PC-3 (cell line): ENCODE results near the gene CSF1R. TPM values are rescaled to one million over a fixed set of nuclear protein-coding genes. Genes with fewer than 3 reads are reported as not detected.

Experiments used
- ATAC-seq: fragments of 200-7000 bp; cut with Tn5 transposase; 2 replicates; pipeline ENCODE4 v1.9.1; 2020; ENCODE audit warnings: mild to moderate bottlenecking, moderate library complexity
- BruUV-seq: library from RNA; stranded (reverse); fragments of 400-500 nt; replicated peaks from 2 replicates; lab custom pipeline; 2021; lab: Mats Ljungman, UMichigan
- CTCF ChIA-PET: fragments of 300-600 bp; sonication (Branson Sonifier 250); formaldehyde crosslinking; loops from one replicate; lab custom pipeline; 2022; ENCODE audit warnings: antibody characterized with exemption; lab: Charles Lee
- POLR2A ChIA-PET: fragments of 300-600 bp; sonication (Branson Sonifier 250); formaldehyde crosslinking; loops from one replicate; lab custom pipeline; 2022; ENCODE audit warnings: antibody characterized with exemption; ENCODE audit not compliant: unreplicated experiment; lab: Charles Lee
- DNase-seq: peaks from one replicate; pipeline ENCODE4 v3.0.0-alpha.2; 2015
- H2AFZ ChIP-seq: fragments of 300-600 bp; sonication (generic); 2 replicates; pipeline ENCODE4 v1.6.0; 2016; ENCODE audit warnings: antibody characterized with exemption, low read length
- H3F3A ChIP-seq: fragments of 300-600 bp; sonication (generic); one replicate; pipeline ENCODE4 v1.6.0; 2017; ENCODE audit warnings: antibody characterized with exemption, low read length, control low read depth, mild to moderate bottlenecking; ENCODE audit not compliant: unreplicated experiment
- H3K27ac ChIP-seq: fragments of 300-600 bp; sonication (generic); 2 replicates; pipeline ENCODE4 v1.5.1; 2016; ENCODE audit warnings: mild to moderate bottlenecking, low read length
- H3K27me3 ChIP-seq: fragments of 300-600 bp; sonication (generic); 2 replicates; pipeline ENCODE4 v1.6.1; 2016; ENCODE audit warnings: low read length, mixed read lengths
- H3K36me3 ChIP-seq: fragments of 300-600 bp; sonication (generic); 2 replicates; pipeline ENCODE4 v1.6.1; 2016; ENCODE audit warnings: low read depth, mixed run types, low read length, mixed read lengths
- H3K4me1 ChIP-seq: fragments of 300-600 bp; sonication (generic); 2 replicates; pipeline ENCODE4 v1.5.1; 2016; ENCODE audit warnings: low read length; ENCODE audit not compliant: insufficient read depth
- H3K4me2 ChIP-seq: fragments of 300-600 bp; sonication (generic); 2 replicates; pipeline ENCODE4 v1.6.0; 2016; ENCODE audit warnings: low read length
- H3K4me3 ChIP-seq: fragments of 300-600 bp; sonication (generic); 2 replicates; pipeline ENCODE4 v1.5.1; 2016; ENCODE audit warnings: mild to moderate bottlenecking, low read length, mixed read lengths
- H3K79me2 ChIP-seq: fragments of 300-600 bp; sonication (generic); 2 replicates; pipeline ENCODE4 v1.6.1; 2017; ENCODE audit warnings: low read length, mixed read lengths
- H3K9ac ChIP-seq: fragments of 300-600 bp; sonication (generic); 2 replicates; pipeline ENCODE4 v1.6.0; 2016; ENCODE audit warnings: mild to moderate bottlenecking, low read length
- H3K9me2 ChIP-seq: fragments of 300-600 bp; sonication (generic); replicated peaks from 2 replicates; pipeline ENCODE4 v1.6.1; 2016; ENCODE audit warnings: mixed run types, low read length, mixed read lengths
- H3K9me3 ChIP-seq: fragments of 300-600 bp; sonication (generic); 2 replicates; pipeline ENCODE4 v1.6.1; 2016; ENCODE audit warnings: low read length, mixed read lengths
- H4K20me1 ChIP-seq: fragments of 300-600 bp; sonication (generic); 2 replicates; pipeline ENCODE4 v1.6.1; 2016; ENCODE audit warnings: low read length, mixed read lengths
- CTCF ChIP-seq: fragments of 300-600 bp; sonication (generic); conservative IDR thresholded peaks from 2 replicates; pipeline ENCODE4 v1.5.1; 2017; ENCODE audit warnings: antibody characterized with exemption, low read depth, mild to moderate bottlenecking, low read length
- EZH2 ChIP-seq: fragments of 300-600 bp; sonication (generic); IDR thresholded peaks from one replicate; pipeline ENCODE4 v1.6.1; 2017; ENCODE audit warnings: antibody characterized with exemption, mild to moderate bottlenecking, low read length; ENCODE audit not compliant: unreplicated experiment
- EZH2phosphoT487 ChIP-seq: fragments of 300-600 bp; sonication (generic); IDR thresholded peaks from 2 replicates; pipeline ENCODE4 v1.6.1; 2018; ENCODE audit warnings: mild to moderate bottlenecking, antibody characterized with exemption, low read length, borderline replicate concordance
- intact Hi-C: fragments of 100-400 bp; cut with micrococcal nuclease; formaldehyde crosslinking; loops from 2 replicates; pipeline ENCODE4 v1.9.0; 2023
- total RNA-seq: library from RNA; depleted of rRNA; stranded (reverse); fragments of >200 nt; gene quantifications from 2 replicates; pipeline ENCODE4 v1.2.3, GENCODE V29; 2014

CSF1R gene
- total RNA-seq, 1 experiment from 2014 or later, result not detected

GRCh38 chr5:150053713-150054392 lies 32.5 kb downstream of the CSF1R start:
- H3K4me3 ChIP-seq, result no peak overlapping the region
- TF ChIP-seq CTCF, result no peak
- no peak for TF ChIP-seq EZH2
- no peak for TF ChIP-seq EZH2phosphoT487
- H3F3A ChIP-seq, result no peaks in the 10 kb centered on the region
- intact Hi-C loops, result loop anchor here (1.0 to 2.0 kb wide), 3 partner anchors 32 to 53 kb away; partner anchors contain the start of genes HMGXB3 and TIGD6
- ChIA-PET POLR2A (no interaction called here), CTCF (no interaction called here)
- peaks cover 59% of the 10 kb centered on the region for H3K36me3 ChIP-seq
- BruUV-seq, result no TSS peak
- peak overlapping the region; percentile 40 for H3K9ac ChIP-seq
- H3K79me2 ChIP-seq, result no peaks in the 10 kb centered on the region
- no peaks in the 10 kb centered on the region for H3K9me2 ChIP-seq
- ATAC-seq (no peak), DNase-seq (no peak)
- H3K4me1 ChIP-seq, result peaks cover 44% of the 10 kb centered on the region
- H4K20me1 ChIP-seq, result no peaks in the 10 kb centered on the region
- H3K9me3 ChIP-seq, result no peaks in the 10 kb centered on the region
- peak overlapping the region; percentile 68 for H3K27ac ChIP-seq
- H3K27me3 ChIP-seq, result no peaks in the 10 kb centered on the region
- 0 out of 2 replicates have a peak overlapping the region, but pooled peaks have one; percentile 7 for H3K4me2 ChIP-seq
- no peak overlapping the region for H2AFZ ChIP-seq

GRCh38 chr5:150052956-150053712 lies 33.2 kb downstream of the CSF1R start:
- Histone ChIP-seq H3K9me2 (no peaks in the 10 kb centered on the region), H3K9ac (peak overlapping the region; percentile 40), H3K27me3 (no peaks in the 10 kb centered on the region), H2AFZ (0 out of 2 replicates have a peak overlapping the region, but pooled peaks have one; percentile 15), H3K4me3 (no peak overlapping the region), H3F3A (no peaks in the 10 kb centered on the region), H3K27ac (peak overlapping the region; percentile 68), H3K79me2 (no peaks in the 10 kb centered on the region), H4K20me1 (no peaks in the 10 kb centered on the region), H3K4me2 (peak overlapping the region; percentile 32), H3K4me1 (peaks cover 37% of the 10 kb centered on the region), H3K36me3 (peaks cover 67% of the 10 kb centered on the region), H3K9me3 (no peaks in the 10 kb centered on the region)
- ChIA-PET POLR2A (no interaction called here), CTCF (no interaction called here)
- DNase-seq, result peak; percentile 90
- no TSS peak for BruUV-seq
- peak; percentile 80 for ATAC-seq
- TF ChIP-seq EZH2 (no peak), EZH2phosphoT487 (no peak), CTCF (no peak)
- intact Hi-C loops, result loop anchor here (1.0 to 2.0 kb wide), 3 partner anchors 31 to 52 kb away; partner anchors contain the start of genes HMGXB3 and TIGD6
